IMR-90 (cell line): Measurements from ENCODE around the gene CRYGS. TPM values are rescaled to one million over a fixed set of nuclear protein-coding genes. Genes with fewer than 3 reads are reported as not detected.

Experiments
- ATAC-seq: fragments of 200-7000 bp; cut with Tn5 transposase; 2 replicates; pipeline ENCODE4 v1.9.1; 2020; ENCODE audit warnings: low read depth, mild to moderate bottlenecking, moderate library complexity
- BruUV-seq: library from RNA; stranded (reverse); fragments of 400-500 nt; replicated peaks from 2 replicates; lab custom pipeline; 2021; lab: Mats Ljungman, UMichigan
- CTCF ChIA-PET: fragments of 300-600 bp; formaldehyde crosslinking; extraction: SDS; loops from one replicate; lab custom pipeline; 2021; ENCODE audit warnings: antibody characterized with exemption; lab: Yijun Ruan, JAX
- POLR2A ChIA-PET: fragments of 300-600 bp; sonication (Branson Sonifier 250); formaldehyde crosslinking; loops from one replicate; lab custom pipeline; 2022; ENCODE audit warnings: antibody characterized with exemption; ENCODE audit not compliant: unreplicated experiment; lab: Charles Lee
- DNase-seq: peaks from one replicate; pipeline ENCODE4 v3.0.0; 2013
- H2AFZ ChIP-seq: replicated peaks from 2 replicates; pipeline ENCODE3; 2013; ENCODE audit warnings: low read length, mild to moderate bottlenecking; ENCODE audit not compliant: poor library complexity
- H2AK5ac ChIP-seq: 2 replicates; pipeline ENCODE4 v1.6.1; 2013; ENCODE audit warnings: low read depth, low read length, inconsistent platforms
- H2AK9ac ChIP-seq: replicated peaks from 2 replicates; pipeline ENCODE3; 2013; ENCODE audit warnings: mild to moderate bottlenecking, low read depth, low read length, moderate library complexity; ENCODE audit not compliant: poor library complexity
- H2BK120ac ChIP-seq: 2 replicates; pipeline ENCODE4 v1.6.1; 2013; ENCODE audit warnings: low read depth, low read length, inconsistent platforms
- H2BK15ac ChIP-seq: 3 replicates; pipeline ENCODE4 v1.6.1; 2013; ENCODE audit warnings: low read depth, low read length, inconsistent platforms
- H2BK20ac ChIP-seq: 2 replicates; pipeline ENCODE4 v1.6.1; 2013; ENCODE audit warnings: low read depth, mild to moderate bottlenecking, inconsistent platforms, low read length, moderate library complexity
- H2BK5ac ChIP-seq: 2 replicates; pipeline ENCODE4 v1.6.1; 2013; ENCODE audit warnings: mild to moderate bottlenecking, low read depth, low read length, inconsistent platforms; ENCODE audit not compliant: poor library complexity, severe bottlenecking
- H3K14ac ChIP-seq: replicated peaks from 2 replicates; pipeline ENCODE4 v1.6.1; 2013; ENCODE audit warnings: low read depth, low read length, inconsistent platforms
- H3K18ac ChIP-seq: 2 replicates; pipeline ENCODE4 v1.6.1; 2013; ENCODE audit warnings: low read depth, low read length, control low read depth
- H3K23ac ChIP-seq: 2 replicates; pipeline ENCODE4 v1.6.1; 2013; ENCODE audit warnings: low read depth, low read length, inconsistent platforms
- H3K27ac ChIP-seq: 2 replicates; pipeline ENCODE4 v1.5.1; 2013; ENCODE audit warnings: mild to moderate bottlenecking, control low read depth, low read length; ENCODE audit not compliant: insufficient read depth
- H3K27me3 ChIP-seq: 2 replicates; pipeline ENCODE4 v1.6.1; 2013; ENCODE audit warnings: low read length; ENCODE audit not compliant: control insufficient read depth, insufficient read depth
- H3K36me3 ChIP-seq: 2 replicates; pipeline ENCODE4 v1.6.1; 2013; ENCODE audit warnings: low read length, mixed read lengths; ENCODE audit not compliant: control insufficient read depth, insufficient read depth
- H3K4ac ChIP-seq: 2 replicates; pipeline ENCODE4 v1.6.1; 2013; ENCODE audit warnings: low read depth, low read length, inconsistent platforms
- H3K4me1 ChIP-seq: 2 replicates; pipeline ENCODE4 v1.6.1; 2013; ENCODE audit warnings: low read length, mixed read lengths; ENCODE audit not compliant: control insufficient read depth, insufficient read depth
- H3K4me2 ChIP-seq: 2 replicates; pipeline ENCODE4 v1.6.1; 2013; ENCODE audit warnings: low read depth, mild to moderate bottlenecking, control low read depth, low read length, moderate library complexity
- H3K4me3 ChIP-seq: 2 replicates; pipeline ENCODE4 v1.5.1; 2013; ENCODE audit warnings: low read depth, mild to moderate bottlenecking, control low read depth, low read length, moderate library complexity; ENCODE audit not compliant: insufficient read depth
- H3K56ac ChIP-seq: 2 replicates; pipeline ENCODE4 v1.6.1; 2013; ENCODE audit warnings: low read length, inconsistent platforms; ENCODE audit not compliant: insufficient read depth; ENCODE audit errors: extremely low read depth
- H3K79me1 ChIP-seq, 2 experiments: 2 replicates each; pipeline ENCODE4 v1.6.1; 2013; ENCODE audit warnings: low read length in 2 of 2, inconsistent platforms in 1 of 2, low read depth in 1 of 2
- H3K9ac ChIP-seq: 2 replicates; pipeline ENCODE4 v1.6.1; 2013; ENCODE audit warnings: low read depth, low read length, control low read depth
- H3K9me1 ChIP-seq: 2 replicates; pipeline ENCODE4 v1.6.1; 2013; ENCODE audit warnings: low read length, inconsistent platforms; ENCODE audit not compliant: insufficient read depth
- H3K9me3 ChIP-seq: 2 replicates; pipeline ENCODE4 v1.6.1; 2013; ENCODE audit warnings: low read length; ENCODE audit not compliant: control insufficient read depth, insufficient read depth
- H4K20me1 ChIP-seq: 2 replicates; pipeline ENCODE4 v1.6.1; 2013; ENCODE audit warnings: low read length, inconsistent platforms; ENCODE audit not compliant: insufficient read depth
- H4K5ac ChIP-seq: 2 replicates; pipeline ENCODE4 v1.6.1; 2013; ENCODE audit warnings: mild to moderate bottlenecking, low read depth, low read length, control low read depth
- H4K8ac ChIP-seq, 2 experiments: 2 replicates each; pipeline ENCODE4 v1.6.1; 2013; ENCODE audit warnings: low read depth in 2 of 2, low read length in 2 of 2, control low read depth in 1 of 2, inconsistent platforms in 1 of 2
- H4K91ac ChIP-seq: 2 replicates; pipeline ENCODE4 v1.6.1; 2013; ENCODE audit warnings: low read depth, low read length, inconsistent platforms; ENCODE audit not compliant: insufficient read depth
- MAFK ChIP-seq: IDR thresholded peaks from 2 replicates; pipeline ENCODE4 v1.6.1; 2012; ENCODE audit warnings: low read depth, low read length, improper control_type of control experiment
- RCOR1 ChIP-seq: IDR thresholded peaks from 2 replicates; pipeline ENCODE4 v1.6.1; 2012; ENCODE audit warnings: mild to moderate bottlenecking, low read length, improper control_type of control experiment; ENCODE audit not compliant: insufficient replicate concordance
- WGBS, 2 experiments: methylation state at CpG; one replicate each; pipeline versions ENCODE4 v1.1.5 to v1.1.7; 2013; ENCODE audit warnings: missing lambda C conversion rate in 2 of 2; ENCODE audit not compliant: insufficient read length in 1 of 2; ENCODE audit errors: extremely low coverage in 2 of 2; 5-methylcytosine and 5-hydroxymethylcytosine counted together
- dilution Hi-C: fragments of 300-500 bp; cut with HindIII; formaldehyde crosslinking; loops from one replicate; pipeline ENCODE4 v1.14.3; 2018; ENCODE audit warnings: low sequenced_read_pairs; ENCODE audit not compliant: unreplicated experiment
- in situ Hi-C: fragments of 300-500 bp; cut with MboI; formaldehyde crosslinking; loops from 3 replicates; pipeline ENCODE4 v1.14.3; 2019; ENCODE audit warnings: low sequenced_read_pairs, inconsistent platforms, mixed read lengths
- intact Hi-C: fragments of 100-400 bp; cut with micrococcal nuclease; formaldehyde crosslinking; loops from 2 replicates; pipeline ENCODE4 v1.10.0; 2022
- polyA plus RNA-seq, 3 experiments: library from polyadenylated mRNA; depleted of rRNA; stranded (reverse); fragments of >200 nt; gene quantifications; 2 replicates each; pipeline ENCODE4 v1.2.3, GENCODE V29; 2012; ENCODE audit warnings: low replicate concordance in 1 of 3
- total RNA-seq: library from RNA; depleted of rRNA; stranded (reverse); fragments of >200 nt; gene quantifications from 2 replicates; pipeline ENCODE4 v1.2.3, GENCODE V29; 2012

CRYGS gene
- total and polyA plus RNA-seq, 2 of the 4 experiments (the other 2 are of a cell fraction), result 0.36 to 2.1 TPM

DNA sequence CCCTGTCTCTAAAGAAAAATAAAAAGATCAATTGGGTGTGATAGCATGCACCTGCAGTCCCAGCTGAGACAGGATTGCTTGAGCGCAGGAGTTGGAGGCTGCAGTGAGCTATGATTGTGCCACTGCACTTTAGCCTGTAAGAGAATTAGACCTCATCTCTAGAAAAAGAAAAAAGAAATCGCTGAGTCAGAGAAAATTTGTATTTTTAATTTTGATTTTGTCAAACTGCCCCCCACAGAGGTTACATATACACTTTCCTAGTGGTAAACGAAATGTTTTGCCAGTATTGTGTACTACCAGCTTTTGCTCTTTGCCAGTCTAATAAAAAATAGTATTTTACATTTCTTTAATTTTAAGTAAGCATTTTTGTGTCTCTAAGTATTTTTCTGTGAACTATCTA lies 5.3 kb upstream of the CRYGS start:
- Histone ChIP-seq H2BK15ac (no peak overlapping the region), H2AK5ac (no peak overlapping the region), H2BK20ac (no peak overlapping the region), H4K20me1 (no peaks in the 10 kb centered on the region), H3K9me1 (no peaks in the 10 kb centered on the region), H3K9ac (no peak overlapping the region), H3K18ac (no peak overlapping the region), H3K4me2 (no peak overlapping the region), H2BK5ac (no peak overlapping the region), H3K4ac (no peak overlapping the region), H3K27me3 (no peaks in the 10 kb centered on the region), H2AFZ (no peak overlapping the region), H4K5ac (no peak overlapping the region), H3K14ac (no peak overlapping the region), H3K79me1 (no peaks in the 10 kb centered on the region), H4K91ac (no peak overlapping the region), H3K36me3 (peaks cover 12% of the 10 kb centered on the region), H3K4me3 (no peak overlapping the region), H2BK120ac (no peak overlapping the region), H4K8ac (no peak overlapping the region), H3K23ac (no peak overlapping the region), H3K9me3 (no peaks in the 10 kb centered on the region), H3K56ac (no peak overlapping the region), H2AK9ac (no peak overlapping the region), H3K4me1 (no peaks in the 10 kb centered on the region), H3K27ac (no peak overlapping the region)
- intact Hi-C loops (no loop called here), in situ Hi-C loops (no loop called here), dilution Hi-C loops (no loop called here)
- WGBS, 2 experiments, result 100% methylated on average over 1 of the region's 3 CpGs; no CpG with 5 or more reads in 1 of the 2 experiments
- TF ChIP-seq MAFK, result peak; percentile 92
- TF ChIP-seq RCOR1, result no peak
- ATAC-seq, result no peak
- no peak for DNase-seq
- ChIA-PET CTCF (interaction anchor here (2.2 kb wide), 1 partner anchor 9 kb away, joined by 7 read pairs; no protein-coding TSS in a partner anchor), POLR2A (no interaction called here)
- BruUV-seq, result no TSS peak
